GM19193 (cell line): ENCODE data around the gene ART5.

Experiments
- POLR2A ChIP-seq: IDR thresholded peaks from 4 replicates; pipeline ENCODE4 v1.6.1; 2011; ENCODE audit not compliant: insufficient read depth, insufficient read length; ENCODE audit errors: extremely low read depth

Gene ART5

GRCh38 chr11:3665336-3666022 is 23.7 kb upstream of the ART5 start:
- no peak for TF ChIP-seq POLR2A

GRCh38 chr11:3664032-3664630 is 22.3 kb upstream of the ART5 start:
- TF ChIP-seq POLR2A: no peak

- no peak for TF ChIP-seq POLR2A
Measured at GRCh38 chr11:3662856-3663255, 21.1 kb upstream of the ART5 start.

GRCh38 chr11:3660960-3661359 is 19.2 kb upstream of the ART5 start:
- TF ChIP-seq POLR2A: no peak

GRCh38 chr11:3659595-3660515 is 18.1 kb upstream of the ART5 start:
- TF ChIP-seq POLR2A: no peak

GRCh38 chr11:3658252-3658651 is 16.5 kb upstream of the ART5 start:
- no peak for TF ChIP-seq POLR2A

- TF ChIP-seq POLR2A: no peak
Measured at GRCh38 chr11:3655547-3655946, 13.8 kb upstream of the ART5 start.

GRCh38 chr11:3645552-3645951 is 3.8 kb upstream of the ART5 start:
- TF ChIP-seq POLR2A: no peak

GRCh38 chr11:3644817-3645235 is 3.0 kb upstream of the ART5 start, which contains the start of gene ART1:
ART1 (plus strand) TSS chr11:3645128; CDS start chr11:3659214, 14,086 bp downstream.
- no peak for TF ChIP-seq POLR2A

GRCh38 chr11:3642071-3642951 is 519 bp upstream of the ART5 start:
- TF ChIP-seq POLR2A: no peak

GRCh38 chr11:3641191-3641590 is 601 bp downstream of the ART5 start:
- no peak for TF ChIP-seq POLR2A

GRCh38 chr11:3639841-3640240 is 2.0 kb downstream of the ART5 start:
- TF ChIP-seq POLR2A: no peak

- no peak for TF ChIP-seq POLR2A
Measured at GRCh38 chr11:3638513-3638912, 3.3 kb downstream of the ART5 start.

GRCh38 chr11:3637201-3637600 is 4.6 kb downstream of the ART5 start:
- TF ChIP-seq POLR2A: no peak
